GM12873 (cell line): Measurements from ENCODE around the gene NR5A1.

Experiments used
- CTCF ChIP-seq: IDR thresholded peaks from 2 replicates; pipeline ENCODE4 v1.5.1; 2012; ENCODE audit warnings: low read depth, mild to moderate bottlenecking, moderate library complexity, low read length, control low read depth; ENCODE audit not compliant: insufficient read depth; ENCODE audit errors: missing control alignments

The NR5A1 gene

GRCh38 chr9:124492818-124493217 is 14.4 kb downstream of the NR5A1 start:
- TF ChIP-seq CTCF, result no peak

- TF ChIP-seq CTCF, result no peak
Measured at GRCh38 chr9:124491049-124491975, 15.9 kb downstream of the NR5A1 start.

- no peak for TF ChIP-seq CTCF
Measured at GRCh38 chr9:124490004-124490403, 17.2 kb downstream of the NR5A1 start.

GRCh38 chr9:124489222-124489621 is 18.0 kb downstream of the NR5A1 start:
- TF ChIP-seq CTCF, result no peak

GRCh38 chr9:124488641-124489210 is 18.5 kb downstream of the NR5A1 start:
- no peak for TF ChIP-seq CTCF

GRCh38 chr9:124487260-124488182 is 19.7 kb downstream of the NR5A1 start:
- TF ChIP-seq CTCF, result no peak
